Astrocyte (in vitro differentiated cells and primary cell): ENCODE measurements around the gene LIMS2. TPM values are rescaled to one million over a fixed set of nuclear protein-coding genes. Genes with fewer than 3 reads are reported as not detected.

Source experiments
- DNase-seq: peaks from one replicate; pipeline ENCODE4 v3.0.0-alpha.2; 2010; ENCODE audit warnings: low read depth
- FAIRE-seq: peaks from 2 replicates; lab custom pipeline; 2011; peaks lifted over from hg19 to GRCh38; lab: Jason Lieb, UNC
- H2AFZ ChIP-seq: 2 replicates; pipeline ENCODE4 v1.6.0; 2012; ENCODE audit warnings: low read depth, low read length, inconsistent platforms
- H3K27ac ChIP-seq: 2 replicates; pipeline ENCODE4 v1.5.1; 2011; ENCODE audit warnings: low read depth, low read length, inconsistent platforms
- H3K27me3 ChIP-seq: 2 replicates; pipeline ENCODE4 v1.6.0; 2011; ENCODE audit warnings: low read length, inconsistent platforms; ENCODE audit not compliant: insufficient read depth
- H3K36me3 ChIP-seq: 2 replicates; pipeline ENCODE4 v1.5.1; 2011; ENCODE audit warnings: low read length, inconsistent platforms; ENCODE audit not compliant: insufficient read depth
- H3K4me1 ChIP-seq: 2 replicates; pipeline ENCODE4 v1.5.1; 2011; ENCODE audit warnings: low read length, inconsistent platforms; ENCODE audit not compliant: insufficient read depth
- H3K4me2 ChIP-seq: 2 replicates; pipeline ENCODE4 v1.6.0; 2012; ENCODE audit warnings: low read length, inconsistent platforms
- H3K4me3 ChIP-seq: 2 replicates; pipeline ENCODE4 v1.5.1; 2011; ENCODE audit warnings: low read depth, mild to moderate bottlenecking, low read length, inconsistent platforms; ENCODE audit not compliant: insufficient read depth
- H3K79me2 ChIP-seq: 2 replicates; pipeline ENCODE4 v1.6.0; 2012; ENCODE audit warnings: mild to moderate bottlenecking, low read length, inconsistent platforms; ENCODE audit not compliant: insufficient read depth
- H3K9ac ChIP-seq: 2 replicates; pipeline ENCODE4 v1.6.0; 2012; ENCODE audit warnings: mild to moderate bottlenecking, low read length, inconsistent platforms
- H3K9me3 ChIP-seq: 2 replicates; pipeline ENCODE4 v1.5.1; 2012; ENCODE audit warnings: low read depth, mild to moderate bottlenecking, low read length, inconsistent platforms; ENCODE audit not compliant: insufficient read depth
- H4K20me1 ChIP-seq: 2 replicates; pipeline ENCODE4 v1.6.0; 2012; ENCODE audit warnings: low read length, inconsistent platforms; ENCODE audit not compliant: insufficient read depth
- H3K27ac Mint-ChIP-seq: one replicate; pipeline ENCODE4 v1.8.0; 2021; ENCODE audit warnings: mild to moderate bottlenecking, mixed read lengths; ENCODE audit not compliant: unreplicated experiment
- H3K27me3 Mint-ChIP-seq: one replicate; pipeline ENCODE4 v1.8.0; 2021; ENCODE audit warnings: low read depth, mixed read lengths; ENCODE audit not compliant: unreplicated experiment
- H3K36me3 Mint-ChIP-seq: one replicate; pipeline ENCODE4 v1.8.0; 2021; ENCODE audit warnings: low read depth, mixed read lengths; ENCODE audit not compliant: unreplicated experiment
- H3K4me1 Mint-ChIP-seq: one replicate; pipeline ENCODE4 v1.8.0; 2021; ENCODE audit warnings: low read depth, mixed read lengths; ENCODE audit not compliant: unreplicated experiment
- H3K4me3 Mint-ChIP-seq: one replicate; pipeline ENCODE4 v1.8.0; 2021; ENCODE audit warnings: mild to moderate bottlenecking, moderate library complexity, mixed read lengths; ENCODE audit not compliant: unreplicated experiment
- H3K9me3 Mint-ChIP-seq: one replicate; pipeline ENCODE4 v1.8.0; 2021; ENCODE audit warnings: mild to moderate bottlenecking, mixed read lengths; ENCODE audit not compliant: unreplicated experiment
- CTCF ChIP-seq: IDR thresholded peaks from 2 replicates; pipeline ENCODE4 v1.5.1; 2011; ENCODE audit warnings: low read depth, mild to moderate bottlenecking, inconsistent platforms, low read length, moderate library complexity; ENCODE audit not compliant: insufficient read depth
- EZH2 ChIP-seq: IDR thresholded peaks from 2 replicates; pipeline ENCODE4 v1.6.1; 2012; ENCODE audit warnings: mild to moderate bottlenecking, low read length, inconsistent platforms; ENCODE audit not compliant: insufficient read depth
- total RNA-seq: library from RNA; stranded (reverse); gene quantifications from 2 replicates; pipeline ENCODE4 v1.2.1, GENCODE V29; 2021

LIMS2 gene
- total RNA-seq, 1 donor from 2014 or later, result 73.3 TPM

GRCh38 chr2:127606625-127607398 is 68.5 kb downstream of the LIMS2 start:
- TF ChIP-seq CTCF (no peak), EZH2 (no peak)
- Histone ChIP-seq H3K27ac (no peak overlapping the region), H3K9me3 (peaks cover 7% of the 10 kb centered on the region), H2AFZ (no peak overlapping the region), H4K20me1 (no peaks in the 10 kb centered on the region), H3K36me3 (no peaks in the 10 kb centered on the region), H3K9ac (no peak overlapping the region), H3K4me2 (no peak overlapping the region), H3K27me3 (no peaks in the 10 kb centered on the region), H3K4me1 (no peaks in the 10 kb centered on the region), H3K79me2 (no peaks in the 10 kb centered on the region), H3K4me3 (no peak overlapping the region)
- DNase-seq, result no peak
- Mint-ChIP-seq H3K36me3 (peaks cover 3% of the 10 kb centered on the region), H3K27me3 (peaks cover 16% of the 10 kb centered on the region), H3K4me3 (no peak overlapping the region), H3K9me3 (peaks cover 29% of the 10 kb centered on the region), H3K27ac (no peak overlapping the region), H3K4me1 (peaks cover 5% of the 10 kb centered on the region)
- no peak for FAIRE-seq

GRCh38 chr2:127605691-127606263 is 69.6 kb downstream of the LIMS2 start:
- no peak overlapping the region for H3K4me3 Mint-ChIP-seq
- no peaks in the 10 kb centered on the region for H3K36me3 ChIP-seq
- no peak for FAIRE-seq
- no peak overlapping the region for H3K4me3 ChIP-seq
- H3K36me3 Mint-ChIP-seq, result peaks cover 3% of the 10 kb centered on the region
- no peak overlapping the region for H3K27ac Mint-ChIP-seq
- H3K27ac ChIP-seq, result no peak overlapping the region
- H3K9ac ChIP-seq, result no peak overlapping the region
- H3K27me3 Mint-ChIP-seq, result peaks cover 13% of the 10 kb centered on the region
- H3K79me2 ChIP-seq, result no peaks in the 10 kb centered on the region
- DNase-seq, result no peak
- TF ChIP-seq EZH2 (no peak), CTCF (no peak)
- H3K4me2 ChIP-seq, result no peak overlapping the region
- H3K4me1 ChIP-seq, result no peaks in the 10 kb centered on the region
- H3K4me1 Mint-ChIP-seq, result peaks cover 5% of the 10 kb centered on the region
- no peaks in the 10 kb centered on the region for H4K20me1 ChIP-seq
- no peaks in the 10 kb centered on the region for H3K27me3 ChIP-seq
- H3K9me3 Mint-ChIP-seq, result peaks cover 35% of the 10 kb centered on the region
- H3K9me3 ChIP-seq, result peaks cover 1% of the 10 kb centered on the region
- H2AFZ ChIP-seq, result no peak overlapping the region

- no peaks in the 10 kb centered on the region for H3K36me3 ChIP-seq
- TF ChIP-seq CTCF, result no peak
- TF ChIP-seq EZH2, result no peak
- H3K4me1 ChIP-seq, result no peaks in the 10 kb centered on the region
- no peak overlapping the region for H3K4me3 ChIP-seq
- H2AFZ ChIP-seq, result no peak overlapping the region
- H3K4me1 Mint-ChIP-seq, result peaks cover 5% of the 10 kb centered on the region
- H3K4me2 ChIP-seq, result no peak overlapping the region
- no peak overlapping the region for H3K27ac Mint-ChIP-seq
- DNase-seq, result no peak
- H3K9me3 ChIP-seq, result no peaks in the 10 kb centered on the region
- H3K27me3 Mint-ChIP-seq, result peaks cover 13% of the 10 kb centered on the region
- H3K36me3 Mint-ChIP-seq, result peaks cover 3% of the 10 kb centered on the region
- no peak for FAIRE-seq
- H3K9me3 Mint-ChIP-seq, result peaks cover 34% of the 10 kb centered on the region
- no peaks in the 10 kb centered on the region for H3K79me2 ChIP-seq
- no peak overlapping the region for H3K27ac ChIP-seq
- H3K9ac ChIP-seq, result no peak overlapping the region
- no peaks in the 10 kb centered on the region for H4K20me1 ChIP-seq
- H3K27me3 ChIP-seq, result no peaks in the 10 kb centered on the region
- no peak overlapping the region for H3K4me3 Mint-ChIP-seq
Observed at GRCh38 chr2:127604986-127605385, 70.3 kb downstream of the LIMS2 start.
